Esophagus squamous epithelium (tissue), 4 donors: ENCODE data around the gene POU2F1.

Experiments used
- POLR2A ChIP-seq, 4 donors: fragments of 450-650 bp; IDR thresholded peaks; one replicate each; pipeline ENCODE4 v1.6.1; 2017; ENCODE audit warnings: antibody characterized with exemption in 4 of 4, mild to moderate bottlenecking in 4 of 4, moderate library complexity in 3 of 4
- TF ChIP-seq, protein P1 (sequence below), 6 experiments: fragments of 450-650 bp in 4 of 6; fragments of 200-600 bp in 2 of 6; sonication (generic) in 2 of 6; IDR thresholded peaks; one replicate each; pipeline ENCODE4 v1.5.1; 2016 to 2019; ENCODE audit warnings: antibody characterized with exemption in 6 of 6, mild to moderate bottlenecking in 4 of 6, moderate library complexity in 4 of 6

- no peak for TF ChIP-seq POLR2A (IDR thresholded peaks at IDR 0.05)
- TF ChIP-seq, protein P1, sequence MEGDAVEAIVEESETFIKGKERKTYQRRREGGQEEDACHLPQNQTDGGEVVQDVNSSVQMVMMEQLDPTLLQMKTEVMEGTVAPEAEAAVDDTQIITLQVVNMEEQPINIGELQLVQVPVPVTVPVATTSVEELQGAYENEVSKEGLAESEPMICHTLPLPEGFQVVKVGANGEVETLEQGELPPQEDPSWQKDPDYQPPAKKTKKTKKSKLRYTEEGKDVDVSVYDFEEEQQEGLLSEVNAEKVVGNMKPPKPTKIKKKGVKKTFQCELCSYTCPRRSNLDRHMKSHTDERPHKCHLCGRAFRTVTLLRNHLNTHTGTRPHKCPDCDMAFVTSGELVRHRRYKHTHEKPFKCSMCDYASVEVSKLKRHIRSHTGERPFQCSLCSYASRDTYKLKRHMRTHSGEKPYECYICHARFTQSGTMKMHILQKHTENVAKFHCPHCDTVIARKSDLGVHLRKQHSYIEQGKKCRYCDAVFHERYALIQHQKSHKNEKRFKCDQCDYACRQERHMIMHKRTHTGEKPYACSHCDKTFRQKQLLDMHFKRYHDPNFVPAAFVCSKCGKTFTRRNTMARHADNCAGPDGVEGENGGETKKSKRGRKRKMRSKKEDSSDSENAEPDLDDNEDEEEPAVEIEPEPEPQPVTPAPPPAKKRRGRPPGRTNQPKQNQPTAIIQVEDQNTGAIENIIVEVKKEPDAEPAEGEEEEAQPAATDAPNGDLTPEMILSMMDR (IDR thresholded peaks at IDR 0.05), result no peak
These were observed 77.6 kb downstream of the POU2F1 start for GRCh38 chr1:167298325-167298724.
